ENCODE data around the gene CSRNP2.
A peak's percentile ranks its signal among the peaks of the same experiment; 100 is the strongest.
"Not testable (repeated sequence)": the region's sequence is repeated elsewhere in the genome, so short reads cannot be mapped to it uniquely, and the experiment has no call there.

Gene CSRNP2

DNA sequence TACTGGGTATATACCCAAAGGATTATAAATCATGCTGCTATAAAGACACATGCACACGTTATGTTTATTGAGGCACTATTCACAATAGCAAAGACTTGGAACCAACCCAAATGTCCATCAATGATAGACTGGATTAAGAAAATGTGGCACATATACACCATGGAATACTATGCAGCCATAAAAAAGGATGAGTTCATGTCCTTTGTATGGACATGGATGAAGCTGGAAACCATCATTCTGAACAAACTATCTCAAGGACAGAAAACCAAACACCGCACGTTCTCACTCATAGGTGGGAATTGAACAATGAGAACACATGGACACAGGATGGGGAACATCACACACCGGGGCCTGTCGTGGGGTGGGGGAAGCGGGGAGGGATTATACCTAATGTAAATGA lies 4.5 kb downstream of the CSRNP2 start:
- not testable (repeated sequence) for H3K27ac ChIP-seq, H3K4me3 ChIP-seq

DNA sequence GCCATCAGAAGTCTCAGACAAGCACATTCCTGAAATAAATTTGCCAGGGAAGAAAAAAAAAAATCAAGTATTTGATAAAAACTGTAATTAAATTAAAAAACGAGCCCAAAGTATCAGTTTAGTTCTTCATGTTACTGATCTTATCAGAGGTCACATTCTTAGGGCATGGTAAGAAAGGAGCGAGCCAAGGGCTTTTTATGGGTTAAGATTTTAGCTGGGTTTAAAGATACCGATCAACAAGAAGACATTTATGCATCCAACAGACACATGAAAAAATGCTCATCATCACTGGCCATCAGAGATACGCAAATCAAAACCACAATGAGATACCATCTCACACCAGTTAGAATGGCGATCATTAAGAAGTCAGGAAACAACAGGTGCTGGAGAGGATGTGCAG lies 5.0 kb downstream of the CSRNP2 start:
- H3K27ac ChIP-seq, H3K4me3 ChIP-seq: not testable (repeated sequence)

DNA sequence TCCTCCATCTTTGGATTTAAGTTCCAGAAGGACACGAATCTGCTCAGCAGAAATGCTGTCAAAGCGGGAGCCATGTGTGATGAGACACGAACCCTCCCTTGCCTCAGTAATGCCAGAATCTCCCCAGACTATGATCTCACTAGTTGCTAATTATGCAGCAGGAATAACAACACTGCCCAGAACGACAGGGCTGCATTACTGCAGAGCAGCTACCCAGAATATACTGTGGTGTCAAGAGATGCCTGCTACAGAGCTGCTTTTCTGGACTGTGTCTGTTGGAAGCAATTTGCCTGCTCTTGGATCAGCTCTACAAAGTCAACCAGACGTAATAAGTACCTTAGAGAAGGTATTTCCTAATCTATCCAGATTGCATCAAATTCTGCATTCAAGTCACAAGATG lies 5.5 kb downstream of the CSRNP2 start:
- H3K27ac ChIP-seq = no peak overlapping the region
- H3K4me3 ChIP-seq = no peak overlapping the region

DNA sequence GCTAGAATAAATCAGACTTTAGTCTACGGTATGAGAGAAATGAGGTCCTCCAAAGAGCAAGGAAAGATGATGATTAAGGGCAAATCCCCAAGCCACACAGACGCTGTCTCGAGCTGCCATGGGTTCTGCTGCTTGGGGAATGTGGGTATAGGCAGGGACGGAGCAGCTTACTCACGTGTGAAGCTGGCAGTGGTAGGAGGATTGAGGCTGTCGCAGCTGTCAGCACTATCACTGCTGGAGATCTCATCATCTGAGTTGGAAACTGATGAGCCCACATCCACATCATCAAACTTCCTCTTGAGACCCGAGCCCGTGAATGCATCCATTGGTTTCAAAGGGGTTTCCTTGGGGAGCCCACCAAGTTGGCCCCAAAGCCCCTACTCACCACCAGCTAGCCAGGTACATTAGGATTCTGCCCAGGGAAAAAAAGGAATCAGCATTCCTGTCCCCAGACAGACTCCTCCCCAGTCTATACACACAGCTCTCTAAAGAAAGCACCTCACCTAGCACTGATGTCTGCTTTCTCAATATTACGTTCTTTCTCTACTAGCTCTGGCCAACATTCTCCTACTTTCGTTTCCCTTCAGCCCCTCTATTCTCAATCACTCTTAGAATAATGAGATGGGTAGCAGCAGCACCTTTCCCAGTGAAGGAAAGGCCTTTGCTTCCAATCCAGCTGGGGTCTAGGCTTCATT lies 7.0 kb downstream of the CSRNP2 start:
- no peak overlapping the region for H3K27ac ChIP-seq
- no peak overlapping the region for H3K4me3 ChIP-seq

DNA sequence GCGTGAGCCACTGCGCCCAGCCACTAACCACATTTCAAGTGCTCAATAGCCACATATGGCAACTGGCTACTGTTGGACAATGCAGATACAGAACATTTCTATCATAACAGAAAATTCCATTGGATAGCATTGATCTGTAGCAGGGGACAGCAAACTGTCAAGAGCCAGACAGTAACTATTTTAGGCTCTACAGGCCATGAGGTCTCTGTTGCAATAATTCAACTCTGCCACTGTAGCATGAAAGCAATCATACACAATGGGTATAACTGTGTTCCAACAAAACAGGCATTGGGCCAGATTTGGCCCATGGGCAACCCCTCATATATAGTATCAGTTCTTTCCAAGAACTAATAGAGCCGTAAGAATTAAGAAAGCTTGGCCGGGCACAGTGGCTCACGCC lies 8.0 kb downstream of the CSRNP2 start:
- no peak overlapping the region for H3K27ac ChIP-seq

DNA sequence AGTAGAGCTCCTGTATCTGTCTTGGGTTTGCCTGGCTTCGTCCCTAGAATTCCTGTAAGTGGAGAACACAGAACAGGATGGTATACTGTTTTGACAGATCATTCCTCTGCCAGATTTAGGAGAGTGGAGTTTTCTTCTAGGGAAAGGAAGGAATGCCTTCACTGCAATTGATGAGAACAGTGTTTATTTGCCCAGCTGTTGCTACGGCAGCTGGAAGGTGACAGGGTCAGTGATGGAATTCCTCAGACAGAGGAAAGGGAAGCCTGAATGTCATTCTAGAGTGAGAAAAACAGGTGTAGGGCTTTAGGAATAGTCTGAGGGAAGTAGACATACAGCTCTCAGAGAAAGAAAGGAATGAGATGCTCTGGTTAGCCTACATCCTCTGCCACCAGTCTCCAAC lies 11.7 kb downstream of the CSRNP2 start:
- Histone ChIP-seq H3K4me3 (no peak overlapping the region), H3K27ac (no peak overlapping the region)

More for the DNA sequence above, 8.0 kb downstream of the CSRNP2 start:
- no peak overlapping the region for H3K4me3 ChIP-seq

DNA sequence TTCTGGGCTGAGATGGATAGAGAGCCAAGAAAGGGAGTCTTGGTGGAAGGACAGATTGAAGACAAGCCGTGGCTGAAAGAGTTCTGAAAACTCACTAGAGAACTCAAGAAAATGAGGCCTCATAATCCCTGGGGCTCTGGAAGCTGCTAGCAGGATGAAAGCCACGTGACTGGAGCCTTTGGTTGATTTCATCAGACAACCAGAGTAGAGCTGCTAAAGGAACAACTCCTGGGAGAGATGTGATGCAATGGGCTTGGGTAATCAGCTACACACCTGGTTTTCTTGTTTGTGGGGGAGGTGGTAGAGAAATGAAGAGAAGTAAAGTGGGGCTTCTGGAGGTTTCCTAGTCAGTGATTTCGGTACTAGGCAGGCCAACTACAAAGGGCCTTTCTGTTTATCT lies 13.4 kb downstream of the CSRNP2 start:
- H3K27ac ChIP-seq = peak overlapping the region in 3 of 21 experiments; percentile 4 to 58 (median 51)
- no peak overlapping the region for H3K4me3 ChIP-seq

DNA sequence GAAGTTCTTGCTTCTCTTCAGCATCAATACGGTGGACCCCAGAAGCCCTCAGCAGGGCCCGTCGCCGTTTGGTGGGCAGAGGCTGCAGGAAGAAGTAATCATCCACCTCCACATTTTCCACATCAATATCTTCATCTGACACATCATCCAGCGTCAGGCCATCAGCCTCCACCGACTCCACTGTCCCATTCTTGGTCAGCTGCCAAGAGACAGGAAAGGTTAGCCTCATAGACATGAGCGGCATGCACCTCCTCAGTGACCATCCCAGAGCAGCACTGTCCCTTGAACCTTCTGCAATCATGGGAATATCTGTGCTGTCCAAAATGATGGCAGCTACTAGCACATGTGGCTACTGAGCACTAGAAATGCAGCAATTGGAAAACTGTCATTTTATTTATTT lies 15.6 kb downstream of the CSRNP2 start:
- no peak overlapping the region for H3K27ac ChIP-seq

DNA sequence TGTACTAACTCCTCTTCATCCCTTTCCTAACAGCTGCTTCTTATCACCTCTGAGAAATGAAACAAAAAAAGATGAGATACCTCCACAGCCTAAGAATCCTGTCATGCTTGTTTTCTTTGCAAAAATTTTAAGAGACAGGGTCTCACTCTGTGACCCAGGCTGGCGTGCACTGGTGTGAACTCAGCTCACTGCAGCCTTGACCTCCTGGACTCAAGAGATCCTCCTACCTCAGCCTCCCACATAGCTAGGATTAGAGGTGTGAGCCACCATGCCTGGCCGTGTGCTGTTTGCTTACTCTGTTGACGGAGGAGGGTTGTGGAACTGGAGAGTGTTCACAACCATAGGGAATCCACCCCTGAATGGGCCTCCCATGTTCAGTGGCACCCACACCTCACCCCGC lies 16.2 kb downstream of the CSRNP2 start:
- no peak overlapping the region for H3K27ac ChIP-seq
- H3K4me3 ChIP-seq = no peak overlapping the region

More for the DNA sequence above, 15.6 kb downstream of the CSRNP2 start:
- H3K4me3 ChIP-seq = no peak overlapping the region

DNA sequence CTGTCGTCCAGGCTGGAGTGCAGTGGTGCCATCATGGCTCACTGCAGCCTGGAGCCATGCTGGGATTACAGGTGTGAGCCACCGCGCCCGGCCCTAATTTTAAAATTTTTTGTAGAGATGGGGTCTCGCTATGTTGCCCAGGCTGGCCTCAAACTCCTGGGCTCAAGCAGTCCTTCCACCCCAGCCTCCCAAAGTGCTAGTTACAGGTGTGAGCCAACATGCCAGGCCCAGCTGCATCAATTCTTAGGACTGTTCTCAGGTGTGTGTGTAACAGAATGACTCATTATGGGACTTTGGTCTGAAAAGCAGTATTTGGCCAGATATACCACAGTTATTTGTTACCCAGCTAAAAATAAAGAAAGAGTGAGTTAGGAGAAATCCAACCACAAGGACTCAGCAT lies 17.9 kb downstream of the CSRNP2 start:
- Histone ChIP-seq H3K27ac (no peak overlapping the region), H3K4me3 (no peak overlapping the region)

DNA sequence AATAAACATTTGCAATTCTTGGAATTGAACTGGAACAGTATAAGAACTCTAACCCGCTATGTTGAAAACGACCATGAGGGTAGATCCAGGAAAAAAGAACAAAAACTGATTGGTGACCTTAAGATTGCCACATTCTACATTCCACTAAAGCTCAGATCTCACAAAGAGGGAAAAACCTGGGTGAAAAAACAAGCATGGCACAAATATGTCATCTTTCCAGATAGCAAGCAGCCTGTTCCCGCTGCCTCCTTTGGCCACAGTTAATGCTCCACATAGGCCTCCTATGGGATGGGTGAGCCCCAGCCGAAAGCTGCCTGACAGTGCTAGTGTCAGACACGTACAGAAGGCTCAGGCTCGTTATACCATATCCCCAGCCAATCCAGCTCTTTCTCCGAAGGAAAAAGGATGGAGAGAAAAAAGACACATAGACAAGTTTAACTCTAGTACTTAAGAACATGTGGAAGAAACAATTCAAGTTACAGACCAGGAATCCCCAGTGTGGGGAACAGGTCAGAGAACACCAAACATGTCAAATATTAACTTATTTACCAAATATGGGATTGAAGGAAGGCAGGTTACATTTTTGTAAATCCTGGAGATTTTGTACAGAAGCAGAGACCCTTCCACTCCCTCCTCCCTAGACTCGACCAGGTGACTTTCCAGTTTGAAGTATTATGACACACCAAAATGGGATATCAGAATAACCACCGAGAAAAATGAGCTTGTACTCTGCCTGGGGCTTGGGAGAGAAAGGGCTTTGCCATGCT lies 20.6 kb downstream of the CSRNP2 start:
- H3K27ac ChIP-seq = peak overlapping the region in 1 of 21 experiments; percentile 7
- H3K4me3 ChIP-seq = no peak overlapping the region

DNA sequence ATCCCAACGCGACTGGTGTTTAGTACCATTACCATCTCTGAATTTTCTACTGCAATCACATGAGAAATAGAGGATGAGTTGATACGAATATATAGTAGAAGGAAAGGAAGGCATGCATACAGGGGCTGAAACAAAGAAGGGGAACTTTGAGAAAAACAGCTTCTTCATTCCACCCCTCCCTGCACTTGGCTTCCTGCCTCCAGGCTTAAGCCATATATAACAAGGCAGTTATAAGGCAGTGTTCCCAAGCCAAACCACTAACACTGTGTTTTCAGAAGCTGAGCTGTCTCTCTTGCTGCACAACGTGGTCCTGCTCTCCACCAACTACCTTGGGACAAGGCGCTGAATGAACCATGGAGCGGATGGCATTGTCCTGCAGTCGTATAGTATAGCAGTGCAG lies 24.3 kb downstream of the CSRNP2 start:
- Histone ChIP-seq H3K27ac (no peak overlapping the region), H3K4me3 (no peak overlapping the region)

DNA sequence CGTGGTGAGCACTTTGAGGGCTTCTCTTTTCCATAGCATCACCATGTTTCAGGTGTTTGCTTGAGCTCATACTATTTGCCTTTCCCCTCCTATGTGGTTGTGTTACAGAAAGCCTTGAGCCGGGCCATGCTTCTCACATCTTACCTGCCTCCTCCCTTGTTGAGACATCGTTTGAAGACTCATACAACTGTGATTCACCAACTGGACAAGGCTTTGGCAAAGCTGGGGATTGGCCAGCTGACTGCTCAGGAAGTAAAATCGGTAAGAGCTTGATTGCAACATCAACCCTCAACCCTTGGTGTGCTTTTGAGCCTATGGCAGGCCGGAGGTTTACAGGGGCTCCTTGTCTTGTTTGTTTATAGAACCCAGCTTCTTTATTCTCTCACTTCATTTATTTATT lies 27.2 kb downstream of the CSRNP2 start:
- Histone ChIP-seq H3K27ac (no peak overlapping the region), H3K4me3 (no peak overlapping the region)

DNA sequence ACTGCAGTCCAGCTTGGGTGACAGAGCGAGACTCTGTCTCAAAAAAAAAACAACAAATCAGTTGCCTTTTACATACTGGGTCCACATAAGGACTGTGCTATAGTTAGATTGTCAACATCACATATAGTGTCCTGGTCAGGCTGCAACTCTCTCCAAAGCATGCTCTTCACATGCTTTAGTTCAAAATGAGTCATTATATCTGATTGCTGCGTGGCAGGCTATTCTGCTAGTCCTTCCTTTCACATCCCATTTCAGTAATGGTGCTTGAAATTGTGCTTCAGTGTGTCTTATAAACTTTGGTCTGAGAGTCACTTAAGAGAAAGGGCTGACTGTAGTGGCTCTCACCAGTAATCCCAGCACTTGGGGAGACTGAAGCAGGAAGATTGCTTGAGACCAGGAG lies 28.3 kb downstream of the CSRNP2 start:
- Histone ChIP-seq H3K4me3 (no peak overlapping the region), H3K27ac (no peak overlapping the region)

DNA sequence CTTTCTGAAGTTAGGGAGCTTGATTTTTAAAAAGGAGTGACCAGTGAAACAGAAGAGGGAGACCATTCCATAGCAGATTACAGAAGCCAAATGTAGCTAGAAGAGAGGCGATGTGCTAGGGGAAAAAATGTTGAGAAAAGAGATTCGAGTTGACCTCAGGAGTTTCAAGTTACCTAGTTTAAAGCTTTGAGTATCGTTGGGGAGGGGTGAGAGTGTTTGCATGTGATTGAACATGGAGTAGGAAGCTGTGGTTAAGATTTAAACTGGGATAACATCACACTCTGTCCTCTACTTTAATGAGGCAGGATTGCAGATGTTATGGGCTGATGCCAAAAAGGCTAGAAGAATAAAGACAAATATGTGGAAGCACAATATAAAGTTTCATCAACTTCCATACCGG lies 31.6 kb downstream of the CSRNP2 start:
- Histone ChIP-seq H3K4me3 (no peak overlapping the region), H3K27ac (no peak overlapping the region)

DNA sequence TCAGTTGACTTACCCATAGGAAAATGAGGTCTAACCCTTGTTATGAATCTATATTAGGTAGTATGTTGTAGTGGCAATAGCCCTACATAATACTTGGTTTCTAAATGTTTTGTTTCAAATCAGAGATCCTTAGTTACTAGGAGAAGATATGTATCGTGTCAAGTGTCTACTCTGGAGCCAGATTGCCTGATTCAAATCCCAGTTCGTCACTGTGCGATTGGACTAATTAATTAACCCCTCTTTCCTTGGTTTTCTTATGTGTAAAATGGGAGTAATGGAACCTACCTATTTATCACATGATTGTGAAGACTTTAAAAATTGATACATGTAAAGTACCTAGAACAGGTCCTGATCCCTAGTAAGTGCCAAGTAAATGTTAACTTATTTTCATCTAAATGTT lies 33.9 kb downstream of the CSRNP2 start:
- H3K27ac ChIP-seq = peak overlapping the region in 2 of 21 experiments; percentile 94 to 96

DNA sequence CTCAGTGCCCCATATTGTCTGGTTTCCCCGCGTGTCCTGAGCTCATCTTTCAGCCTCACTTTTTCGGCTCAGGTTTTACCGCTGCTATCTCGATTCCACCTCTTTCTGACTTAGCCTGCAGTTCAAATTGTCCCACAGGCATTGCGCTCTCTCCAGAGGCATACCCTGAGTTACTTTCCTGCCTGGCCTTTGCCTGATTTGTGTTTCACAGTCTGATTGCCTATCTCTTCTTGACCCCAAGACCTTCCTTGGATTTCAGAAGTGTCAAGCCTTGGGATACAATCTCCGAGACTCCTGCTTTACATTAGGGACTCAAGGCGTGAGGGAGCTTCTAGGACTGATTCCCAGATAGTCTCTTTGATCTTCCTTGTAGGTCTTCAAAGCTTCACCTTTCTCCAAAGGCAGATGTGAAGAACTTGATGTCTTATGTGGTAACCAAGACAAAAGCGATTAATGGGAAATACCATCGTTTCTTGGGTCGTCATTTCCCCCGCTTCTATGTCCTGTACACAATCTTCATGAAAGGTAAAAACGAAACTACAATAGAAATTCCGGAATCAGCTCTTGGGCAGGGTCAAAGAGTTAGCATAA lies 34.6 kb downstream of the CSRNP2 start:
- peak overlapping the region; percentile 57 to 87 (median 71) for H3K4me3 ChIP-seq
- peak overlapping the region; percentile 41 to 96 (median 91) for H3K27ac ChIP-seq

More for the DNA sequence above, 33.9 kb downstream of the CSRNP2 start:
- peak overlapping the region in 3 of 7 experiments; percentile 77 to 87 (median 82) for H3K4me3 ChIP-seq

DNA sequence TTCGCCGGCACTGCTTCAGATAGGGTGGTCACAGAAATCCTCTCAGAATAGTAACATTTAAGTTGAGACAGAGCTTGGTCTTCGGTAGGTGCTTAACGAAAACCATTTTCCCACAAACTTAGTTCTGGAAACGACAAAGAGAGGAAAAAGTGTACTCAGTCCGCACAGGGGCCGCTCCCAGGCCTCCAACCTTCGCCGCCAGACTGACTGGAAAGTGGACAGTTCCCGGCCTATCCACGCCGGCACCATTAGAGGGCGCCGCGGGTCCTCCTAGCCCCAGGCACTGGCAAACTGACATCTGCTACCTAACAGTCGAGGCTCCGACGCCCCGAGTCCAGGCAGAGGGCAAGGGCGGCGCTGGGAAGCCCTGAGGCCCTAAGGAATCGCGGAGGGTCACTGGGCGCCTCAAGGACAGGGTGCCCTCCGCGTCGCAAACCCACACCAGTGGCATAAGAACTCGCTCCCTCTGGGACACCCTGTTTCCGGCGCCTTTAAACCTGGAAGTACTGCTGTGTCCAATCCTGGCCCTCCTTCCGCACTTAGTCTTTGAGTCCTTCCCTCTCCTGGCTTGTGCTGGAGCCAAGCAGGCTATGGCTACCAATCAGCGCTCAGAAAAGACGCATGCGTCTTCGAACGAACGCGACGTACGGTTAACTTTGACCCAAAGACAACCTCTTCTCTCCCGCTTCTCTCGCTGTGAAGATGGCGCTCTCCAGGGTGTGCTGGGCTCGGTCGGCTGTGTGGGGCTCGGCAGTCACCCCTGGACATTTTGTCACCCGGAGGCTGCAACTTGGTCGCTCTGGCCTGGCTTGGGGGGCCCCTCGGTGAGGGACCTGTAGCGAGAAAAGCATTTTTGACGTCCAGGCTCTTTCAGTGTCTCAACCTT lies 35.5 kb downstream of the CSRNP2 start, which contains the start of gene LETMD1:
TSS of gene LETMD1 (plus strand) at position 673 of the 886 bp plus-strand sequence. CDS start at position 703, 30 bp downstream.
- peak within 1 kb of the TSS; percentile 57 to 87 (median 71) for H3K4me3 ChIP-seq

DNA sequence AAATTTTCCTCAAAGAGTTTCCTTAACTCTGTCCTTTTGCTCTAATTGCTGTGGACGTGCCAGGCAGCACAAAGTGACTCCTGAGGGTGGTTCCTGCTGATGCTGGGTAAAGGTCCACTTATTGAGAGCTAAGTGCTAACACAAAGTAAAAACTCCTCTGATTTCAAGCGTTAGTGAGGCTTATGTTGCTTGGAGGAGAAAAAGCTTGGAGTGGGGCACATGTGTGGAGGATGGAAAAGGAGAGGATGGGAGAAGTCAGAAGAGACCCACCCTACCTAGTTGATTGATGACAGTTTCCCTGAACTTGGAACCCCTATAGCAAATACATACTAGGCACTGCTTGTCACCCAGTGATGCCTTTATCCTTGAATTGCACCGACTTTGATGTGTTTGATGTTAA lies 47.1 kb downstream of the CSRNP2 start:
- no peak overlapping the region for H3K4me3 ChIP-seq
- no peak overlapping the region for H3K27ac ChIP-seq

More for the DNA sequence above, 35.5 kb downstream of the CSRNP2 start, which contains the start of gene LETMD1:
- peak within 1 kb of the TSS; percentile 63 to 96 (median 91) for H3K27ac ChIP-seq
